Choroid plexus epithelial cell (primary cell): ENCODE results near the gene PITPNM2.

Experiments
- DNase-seq: peaks from one replicate; pipeline ENCODE4 v3.0.0-alpha.2; 2010; ENCODE audit warnings: low read depth
- H3K4me3 ChIP-seq: 2 replicates; pipeline ENCODE4 v1.5.1; 2011; ENCODE audit warnings: low read depth, mild to moderate bottlenecking, control low read depth, low read length, moderate library complexity
- TF ChIP-seq, protein P1 (sequence below): conservative IDR thresholded peaks from 2 replicates; pipeline ENCODE4 v1.5.1; 2011; ENCODE audit warnings: low read depth, mild to moderate bottlenecking, control low read depth, inconsistent platforms, low read length, moderate library complexity

The PITPNM2 gene

DNA sequence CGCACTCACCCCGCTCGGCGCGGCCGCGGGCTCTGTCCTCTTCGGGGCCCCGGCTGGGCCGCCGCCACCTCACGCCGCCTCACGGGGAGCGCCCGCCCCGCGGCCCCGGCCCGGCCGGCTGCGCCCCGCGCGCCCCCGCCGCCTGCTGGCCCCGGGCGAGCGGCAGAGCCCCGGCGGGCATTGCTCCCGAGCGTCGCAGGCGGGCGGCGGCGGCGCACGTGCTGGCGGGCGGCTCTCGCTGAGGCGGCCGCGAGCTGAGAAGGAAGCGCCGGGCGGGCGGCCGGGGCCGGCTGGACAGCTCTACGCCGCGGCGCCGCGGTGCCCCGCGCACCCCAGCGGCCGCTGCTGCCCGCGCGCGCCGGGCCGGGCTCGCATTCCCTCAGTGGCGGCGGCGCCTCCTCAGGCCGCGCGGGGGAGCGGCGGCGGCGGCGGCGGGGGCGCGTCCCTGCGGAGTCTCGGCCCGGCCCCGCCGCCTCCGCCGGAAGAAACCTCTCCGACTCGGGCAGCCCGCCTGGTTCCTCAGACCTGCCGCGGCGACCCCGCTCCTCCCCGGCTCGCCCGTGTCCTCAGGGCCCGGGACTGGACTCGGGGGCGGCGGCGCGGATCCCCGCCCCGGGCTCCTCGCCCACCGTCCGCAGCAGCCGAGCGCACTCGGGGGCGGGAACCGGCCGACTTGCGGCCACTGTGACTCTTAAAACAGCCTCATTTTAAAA is at the start of gene PITPNM2:
Gene PITPNM2, minus strand, starts transcription at position 347 of the 713 bp plus-strand sequence. CDS start 116,500 bp downstream, outside the sequence.
- DNase-seq, result peak; percentile 59
- peak within 1 kb of the TSS; percentile 68 for H3K4me3 ChIP-seq
- TF ChIP-seq, protein P1, sequence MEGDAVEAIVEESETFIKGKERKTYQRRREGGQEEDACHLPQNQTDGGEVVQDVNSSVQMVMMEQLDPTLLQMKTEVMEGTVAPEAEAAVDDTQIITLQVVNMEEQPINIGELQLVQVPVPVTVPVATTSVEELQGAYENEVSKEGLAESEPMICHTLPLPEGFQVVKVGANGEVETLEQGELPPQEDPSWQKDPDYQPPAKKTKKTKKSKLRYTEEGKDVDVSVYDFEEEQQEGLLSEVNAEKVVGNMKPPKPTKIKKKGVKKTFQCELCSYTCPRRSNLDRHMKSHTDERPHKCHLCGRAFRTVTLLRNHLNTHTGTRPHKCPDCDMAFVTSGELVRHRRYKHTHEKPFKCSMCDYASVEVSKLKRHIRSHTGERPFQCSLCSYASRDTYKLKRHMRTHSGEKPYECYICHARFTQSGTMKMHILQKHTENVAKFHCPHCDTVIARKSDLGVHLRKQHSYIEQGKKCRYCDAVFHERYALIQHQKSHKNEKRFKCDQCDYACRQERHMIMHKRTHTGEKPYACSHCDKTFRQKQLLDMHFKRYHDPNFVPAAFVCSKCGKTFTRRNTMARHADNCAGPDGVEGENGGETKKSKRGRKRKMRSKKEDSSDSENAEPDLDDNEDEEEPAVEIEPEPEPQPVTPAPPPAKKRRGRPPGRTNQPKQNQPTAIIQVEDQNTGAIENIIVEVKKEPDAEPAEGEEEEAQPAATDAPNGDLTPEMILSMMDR, result no peak

DNA sequence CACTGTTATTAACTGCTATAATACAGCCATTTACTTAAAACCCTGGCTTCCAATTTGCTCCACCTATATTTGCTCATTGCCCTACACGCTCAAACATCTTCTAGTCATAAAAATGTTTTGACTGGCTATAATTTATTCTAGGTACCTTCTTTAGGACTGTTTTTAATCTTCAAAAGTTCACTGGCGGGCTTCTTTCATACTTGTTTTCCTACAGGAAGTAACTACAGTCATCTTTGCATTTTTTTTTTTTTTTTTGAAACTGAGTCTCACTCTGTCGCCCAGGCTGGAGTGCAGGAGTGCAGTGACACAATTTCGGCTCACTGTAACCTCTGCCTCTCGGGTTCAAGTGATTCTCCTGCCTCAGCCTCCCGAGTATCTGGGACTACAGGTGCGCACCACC is 49.5 kb upstream of the PITPNM2 start:
- TF ChIP-seq, protein P1, result no peak
- H3K4me3 ChIP-seq, result no peak overlapping the region
- no peak for DNase-seq

GRCh38 chr12:123199936-123200335 is 49.0 kb upstream of the PITPNM2 start:
- TF ChIP-seq, protein P1, result no peak
- DNase-seq, result no peak
- no peak overlapping the region for H3K4me3 ChIP-seq

DNA sequence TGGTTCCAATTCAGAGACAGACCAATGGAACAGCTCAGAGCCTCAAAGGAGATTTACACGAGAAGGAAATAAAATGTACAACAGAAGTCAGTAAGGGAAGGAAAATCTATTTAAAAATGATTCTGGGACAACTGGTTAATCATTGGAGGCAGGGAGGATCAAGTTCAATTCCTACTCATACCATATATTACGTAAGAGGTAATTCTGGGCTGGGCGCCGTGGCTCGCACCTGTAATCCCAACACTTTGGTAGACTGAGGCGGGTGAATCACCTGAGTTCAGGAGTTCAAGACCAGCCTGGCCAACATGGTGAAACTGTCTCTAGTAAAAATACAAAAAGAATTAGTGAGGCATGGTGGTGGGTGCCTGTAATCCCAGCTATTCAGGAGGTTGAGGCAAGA is 36.7 kb upstream of the PITPNM2 start:
- no peak overlapping the region for H3K4me3 ChIP-seq
- TF ChIP-seq, protein P1, result no peak
- DNase-seq, result no peak

DNA sequence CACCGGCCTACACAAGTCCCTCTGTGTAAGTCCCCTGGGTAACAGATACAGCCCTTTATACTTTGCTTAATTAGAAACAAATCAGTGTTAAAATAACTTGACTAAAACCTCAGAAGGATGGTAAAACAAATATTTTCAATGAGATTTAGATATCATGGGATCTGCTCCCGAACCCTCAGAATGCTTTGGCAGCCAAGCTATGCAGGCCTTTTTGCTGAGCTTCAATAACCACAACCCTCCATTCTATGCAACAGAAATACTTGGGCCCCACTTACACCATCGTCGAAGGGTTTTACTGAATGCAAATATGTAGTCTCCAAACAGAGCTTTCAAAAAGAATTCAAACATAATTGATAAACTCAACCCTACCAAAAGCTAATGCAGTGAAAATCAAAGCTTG is 29.3 kb upstream of the PITPNM2 start:
- no peak for DNase-seq
- no peak overlapping the region for H3K4me3 ChIP-seq
- TF ChIP-seq, protein P1, result no peak

- no peak overlapping the region for H3K4me3 ChIP-seq
- DNase-seq, result no peak
- TF ChIP-seq, protein P1, result no peak
Observed at GRCh38 chr12:123171967-123172366, 21.1 kb upstream of the PITPNM2 start.

- H3K4me3 ChIP-seq, result no peak overlapping the region
- DNase-seq, result no peak
- TF ChIP-seq, protein P1, result no peak
Observed at GRCh38 chr12:123167329-123167728, 16.4 kb upstream of the PITPNM2 start.
